Measurements from ENCODE around the gene ADAMTS14.

ADAMTS14 gene

DNA sequence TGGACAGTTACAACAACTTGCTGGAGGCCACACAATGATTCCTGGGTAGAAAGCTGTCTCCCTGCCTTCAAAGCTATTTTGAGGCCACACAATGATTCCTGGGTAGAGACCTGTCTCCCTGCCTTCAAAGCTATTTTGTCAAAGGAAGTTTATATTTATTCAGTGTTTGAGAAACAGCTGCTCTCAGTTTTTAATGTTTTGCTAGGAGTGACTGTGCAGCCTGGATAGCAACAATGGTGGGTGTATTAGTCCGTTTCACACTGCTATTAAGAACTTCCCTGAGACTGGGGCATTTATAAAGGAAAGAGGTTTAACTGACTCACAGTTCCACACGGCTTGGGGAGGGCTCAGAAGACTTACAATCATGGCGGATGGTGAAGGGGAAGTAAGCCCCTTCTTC is 139.6 kb downstream of the ADAMTS14 start:
- Histone ChIP-seq H3K4me1 (ENCODE audit: control insufficient read depth in 5 of 5, insufficient read depth in 5 of 5, low read length in 5 of 5) (peaks cover 2 to 17% (median 6%) of the 10 kb centered on the region in 5 donors), H3K27me3 (ENCODE audit: control insufficient read depth in 5 of 5, insufficient read depth in 4 of 5, low read length in 5 of 5) (no peaks in the 10 kb centered on the region), H3K9me3 (ENCODE audit: control insufficient read depth in 5 of 5, low read length in 5 of 5) (no peaks in the 10 kb centered on the region), H3K4me3 (ENCODE audit: low read depth in 1 of 5, low read length in 5 of 5) (no peak overlapping the region), H3K36me3 (ENCODE audit: control insufficient read depth in 5 of 5, insufficient read depth in 5 of 5, low read length in 5 of 5) (no peaks in the 10 kb centered on the region), H3K9ac (ENCODE audit: low read length in 5 of 5) (no peak overlapping the region), H3K27ac (ENCODE audit: low read depth, low read length) (no peak overlapping the region)

All from subcutaneous abdominal adipose tissue (tissue), 5 donors.